Stimulated activated CD4-positive, alpha-beta T cell treated with anti-CD3 and anti-CD28 coated beads, Interleukin-2, amount 100 ng/mL, for 4 hours (primary cell): ENCODE results near the gene PHF21B.
"Not testable (repeated sequence)": the region's sequence is repeated elsewhere in the genome, so short reads cannot be mapped to it uniquely, and the experiment has no call there.

ENCODE experiments used
- DNase-seq: peaks from one replicate; pipeline ENCODE4 v3.0.0-alpha.2; 2020; ENCODE audit warnings: low read depth

The PHF21B gene

DNA sequence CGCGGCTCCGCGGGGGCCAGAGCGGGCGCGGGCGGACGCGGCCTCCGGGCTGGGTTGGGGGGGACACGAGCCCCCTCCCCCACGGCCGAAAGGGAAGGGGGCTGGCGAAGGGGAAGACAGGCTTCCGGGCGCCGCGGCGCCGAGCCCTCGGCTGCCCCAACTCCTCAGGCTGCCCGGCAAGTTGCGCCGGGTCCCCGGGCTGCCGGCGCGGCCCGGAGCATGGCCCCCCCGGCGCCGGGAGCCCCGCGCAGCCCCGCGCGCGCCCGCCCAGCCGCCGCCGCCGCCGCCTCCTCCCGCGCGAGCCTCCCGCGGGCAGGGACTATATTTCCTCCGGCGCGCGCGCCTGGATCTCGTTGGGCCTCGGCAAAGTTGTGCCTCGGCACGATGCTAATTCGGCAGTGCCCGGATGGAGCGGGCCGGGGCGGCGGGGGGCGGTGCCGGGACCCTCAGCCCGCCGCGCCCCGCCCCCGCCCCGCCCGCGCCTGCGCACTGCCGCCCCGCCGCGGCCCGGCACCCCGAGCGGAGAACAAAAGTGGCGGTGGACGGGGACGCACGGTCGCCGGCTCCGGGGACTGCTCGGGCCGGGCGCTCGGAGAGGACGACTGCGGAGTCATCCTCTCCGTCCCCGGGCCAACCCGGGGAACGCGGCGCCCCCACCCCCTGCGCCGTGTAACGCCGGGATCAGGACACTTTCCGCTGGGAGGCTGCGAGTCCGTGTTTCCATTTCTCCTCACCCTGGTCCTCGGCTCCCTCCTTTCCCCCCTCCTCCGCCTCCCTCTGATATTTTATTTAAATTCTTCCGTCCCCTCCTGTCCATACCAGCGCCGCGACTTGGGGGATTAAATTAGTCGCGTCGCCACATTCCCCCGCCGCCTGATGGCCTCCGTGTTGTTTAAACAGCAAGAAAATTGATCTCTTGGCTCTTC is at the start of gene PHF21B:
Gene PHF21B (minus strand): TSS at position 400 of the 926 bp plus-strand sequence. CDS start 456 bp downstream, outside the sequence.
- DNase-seq, result no peak

DNA sequence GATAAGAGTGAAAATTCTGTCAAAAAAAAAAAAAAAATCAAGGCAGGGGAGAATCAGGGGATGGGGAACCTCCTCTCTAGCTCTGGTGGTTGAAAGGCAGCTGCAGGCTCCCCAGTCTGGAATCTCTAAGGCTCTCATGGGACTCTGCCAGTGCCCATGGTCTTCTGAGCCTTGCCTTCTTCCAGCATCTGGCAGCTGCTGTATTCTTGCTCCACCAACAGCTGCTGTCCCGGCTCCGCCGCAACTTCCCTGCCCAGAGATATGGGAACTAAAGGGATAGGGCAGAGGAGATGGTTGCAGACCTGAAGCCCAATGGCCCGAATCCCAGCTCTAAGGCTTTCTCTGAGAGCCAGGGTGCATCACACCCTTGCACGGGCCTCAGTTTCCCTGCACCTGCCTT is 49.5 kb upstream of the PHF21B start:
- DNase-seq, result no peak

DNA sequence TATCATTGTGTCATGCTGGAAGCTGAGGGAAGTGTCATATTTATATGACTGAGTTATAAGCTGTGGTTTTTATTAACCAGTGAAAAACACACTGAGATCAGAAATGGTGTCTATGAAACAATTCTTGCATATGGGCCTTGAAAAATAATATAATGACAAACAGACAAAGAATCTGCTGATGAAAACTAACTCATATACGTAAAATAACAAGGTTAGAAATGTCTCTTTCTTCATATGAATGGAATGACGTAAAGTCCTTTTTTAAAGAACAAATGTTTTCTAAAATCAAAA is 48.8 kb upstream of the PHF21B start:
- DNase-seq, result no peak

DNA sequence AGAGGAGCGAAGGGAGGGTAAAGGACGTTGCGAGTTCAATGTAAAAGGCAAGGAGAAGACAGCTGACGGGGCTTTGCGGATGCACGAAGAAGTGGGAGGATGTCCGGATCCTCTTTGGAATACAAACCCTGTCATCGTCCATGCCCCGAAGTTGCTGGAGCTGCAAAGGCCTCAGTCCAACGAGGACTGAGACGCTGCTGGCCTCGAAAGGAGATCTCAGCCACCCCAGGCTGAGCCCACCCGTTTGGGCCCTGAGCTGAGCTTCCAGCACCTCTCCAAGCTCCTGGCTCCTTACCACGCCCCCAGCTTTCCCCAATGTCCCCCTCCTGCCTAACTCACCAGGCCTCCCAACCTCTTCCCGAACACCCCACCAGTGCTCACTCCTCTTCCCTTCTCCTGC is 46.1 kb upstream of the PHF21B start:
- no peak for DNase-seq

DNA sequence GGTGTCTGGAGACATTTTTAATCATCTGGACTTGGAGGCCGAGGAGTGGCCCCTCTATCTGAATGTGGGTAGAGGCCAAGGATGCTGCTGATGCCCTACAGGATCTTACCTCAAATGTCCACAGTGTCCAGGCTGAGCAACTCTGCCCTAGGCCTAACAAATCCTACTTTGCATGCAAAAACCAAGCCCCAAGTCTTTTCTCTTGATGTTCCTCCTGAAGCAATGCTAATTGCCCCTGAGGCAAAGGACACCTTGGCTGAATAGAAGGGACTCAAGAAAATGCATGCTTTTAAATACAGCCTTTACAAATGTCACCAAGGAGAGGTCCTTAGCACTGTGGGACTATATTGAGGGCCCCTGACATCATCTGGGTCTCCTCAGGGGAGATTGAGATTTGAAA is 43.8 kb upstream of the PHF21B start:
- DNase-seq, result no peak

DNA sequence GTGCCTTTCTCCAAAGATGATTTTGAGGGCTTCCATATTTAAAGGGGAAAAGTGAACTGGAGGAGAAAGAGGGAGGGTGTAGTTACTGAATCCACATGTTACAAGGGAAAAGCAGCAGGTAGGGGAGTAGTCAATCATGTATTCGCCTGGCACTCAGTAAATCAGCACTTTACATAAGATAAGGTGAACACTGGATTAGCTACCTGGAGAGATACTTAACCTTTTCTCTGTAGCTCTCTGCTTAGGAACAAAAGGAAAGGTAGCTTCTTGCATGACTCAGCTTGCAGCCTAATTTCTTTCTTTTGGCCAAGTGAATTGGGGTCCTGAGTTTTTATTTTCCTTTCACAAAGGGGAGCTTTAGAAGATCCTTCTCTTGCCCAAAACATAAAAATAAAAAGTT is 43.3 kb upstream of the PHF21B start:
- no peak for DNase-seq

DNA sequence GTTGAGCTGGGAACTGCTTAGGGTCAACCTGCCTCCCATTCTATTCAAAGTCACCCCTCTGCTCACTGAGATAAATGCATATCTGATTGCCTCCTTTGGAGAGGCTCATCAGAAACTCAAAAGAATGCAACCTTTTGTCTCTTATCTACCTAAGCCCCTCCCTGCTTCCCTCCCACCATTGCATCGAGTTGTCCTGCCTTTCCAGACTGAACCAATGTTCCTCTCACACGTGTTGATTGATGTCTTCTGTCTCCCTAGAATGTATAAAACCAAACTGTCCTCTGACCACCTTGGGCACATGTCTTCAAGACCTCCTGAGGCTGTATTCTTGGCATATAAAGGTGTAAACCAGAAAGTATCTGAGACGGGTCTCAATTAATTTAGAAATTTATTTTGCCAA is 42.9 kb upstream of the PHF21B start:
- DNase-seq, result not testable (repeated sequence)

DNA sequence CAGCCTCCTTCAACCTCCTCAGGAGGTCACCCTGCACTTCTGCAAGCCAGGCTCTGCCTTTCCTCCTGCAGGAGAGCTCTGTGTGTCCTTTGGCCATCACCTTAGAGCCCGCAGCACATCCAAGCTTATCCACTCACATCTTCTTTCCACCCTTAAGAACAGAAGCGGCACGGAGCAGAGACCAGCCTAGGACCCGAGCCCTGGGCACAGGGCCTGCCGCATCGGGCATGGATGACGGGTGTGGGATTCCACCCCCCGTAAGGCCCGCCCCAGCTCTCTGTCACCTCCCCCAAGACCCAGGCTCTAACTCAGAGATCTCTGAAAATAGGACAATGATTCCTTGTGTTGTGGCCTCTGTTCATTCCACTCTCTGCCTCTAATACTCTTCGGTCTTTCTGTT is 42.1 kb upstream of the PHF21B start:
- DNase-seq, result no peak

DNA sequence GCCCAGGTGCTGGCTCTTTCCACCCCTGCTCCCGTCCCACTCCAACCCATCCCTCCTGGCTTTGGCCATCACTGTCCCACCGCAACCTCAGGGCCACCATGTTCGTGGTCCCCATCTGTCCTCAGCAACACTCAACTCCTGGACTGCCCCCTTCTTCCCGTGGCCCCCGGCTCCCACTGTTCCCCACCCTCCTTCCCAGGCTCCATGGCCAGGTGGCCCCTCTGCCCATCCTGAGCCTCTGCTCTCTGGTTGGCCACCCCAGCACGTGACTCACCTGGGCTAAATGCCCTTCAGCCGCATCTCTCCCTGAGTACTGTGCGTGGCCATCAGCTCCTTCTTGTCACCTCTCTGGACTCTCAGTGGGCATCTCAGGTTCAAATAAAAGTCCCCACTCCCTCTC is 41.6 kb upstream of the PHF21B start:
- DNase-seq, result no peak

DNA sequence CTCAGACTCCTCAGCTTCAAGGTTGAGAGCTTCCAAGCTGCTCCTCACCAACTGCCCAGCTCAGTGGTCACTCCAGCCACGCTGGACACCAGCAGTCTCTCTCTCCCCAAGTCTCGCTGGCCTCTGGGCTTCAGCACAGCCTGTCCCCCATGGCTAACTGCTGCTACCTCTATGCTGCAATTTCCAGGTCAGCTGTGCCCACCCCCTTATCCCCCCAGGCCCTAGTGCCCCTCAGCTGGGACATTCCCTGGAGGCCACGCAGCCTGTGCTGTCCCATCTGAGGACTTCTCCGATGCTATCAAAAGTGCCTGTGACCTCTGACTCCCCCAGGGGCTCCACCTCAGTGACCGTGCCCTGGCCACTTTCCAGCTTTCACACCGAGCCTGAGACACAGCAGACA is 37.5 kb upstream of the PHF21B start:
- no peak for DNase-seq

DNA sequence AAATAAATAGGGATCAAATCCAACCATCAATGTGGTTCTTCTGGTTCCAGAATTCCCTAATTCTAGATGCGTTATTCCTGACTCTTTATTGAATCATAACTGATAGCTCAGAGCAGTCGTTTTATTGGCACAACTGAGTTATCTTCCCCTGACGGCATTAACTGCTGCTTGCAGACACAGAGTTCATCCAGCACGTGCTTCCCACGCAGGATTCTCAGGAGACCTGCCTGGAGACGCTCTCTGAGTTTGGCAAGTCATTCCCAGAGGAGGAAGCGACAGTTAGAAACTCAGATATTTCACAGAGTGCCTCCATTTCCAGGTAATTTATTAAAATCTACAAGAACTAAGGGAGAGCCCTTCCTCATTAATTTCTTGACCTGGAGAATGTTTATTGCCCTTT is 35.4 kb upstream of the PHF21B start:
- no peak for DNase-seq

DNA sequence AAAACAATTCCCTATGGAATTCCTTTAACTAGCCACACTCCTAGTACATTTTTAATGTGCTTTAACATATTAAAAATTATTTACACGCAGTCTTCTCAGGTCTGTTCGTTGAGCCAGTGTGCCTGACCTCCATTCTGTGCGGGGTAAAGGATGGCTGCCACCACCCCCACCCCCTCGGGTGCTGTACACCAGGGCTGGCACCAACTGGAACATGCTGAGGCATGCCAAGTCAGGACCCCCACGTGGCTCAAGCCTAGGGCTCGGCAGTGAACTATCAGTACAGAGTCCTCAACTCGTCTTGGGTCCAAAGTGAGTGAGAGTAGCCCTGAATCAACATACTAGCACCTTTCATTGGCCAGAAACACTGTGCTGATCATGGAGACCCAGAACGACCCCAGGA is 32.5 kb upstream of the PHF21B start:
- DNase-seq, result no peak

DNA sequence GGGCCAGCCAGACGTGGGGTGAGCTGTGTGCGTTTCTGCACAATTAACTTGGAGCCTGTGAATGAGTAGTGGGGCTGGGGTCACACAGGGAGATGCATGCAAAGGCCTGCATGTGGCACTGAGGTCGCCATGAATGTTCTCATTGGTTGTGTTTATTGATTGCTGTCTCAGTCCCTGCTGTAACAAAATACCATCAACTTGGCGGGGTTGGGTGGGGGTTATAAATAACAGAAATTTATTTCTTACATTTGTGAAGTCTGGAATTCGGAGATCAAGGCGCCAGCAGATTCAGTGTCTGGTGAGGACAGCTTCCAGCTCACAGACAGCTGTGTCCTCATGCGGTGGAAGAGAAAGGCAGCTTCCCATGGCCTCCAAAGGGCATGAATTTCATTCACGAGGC is 29.3 kb upstream of the PHF21B start:
- no peak for DNase-seq

DNA sequence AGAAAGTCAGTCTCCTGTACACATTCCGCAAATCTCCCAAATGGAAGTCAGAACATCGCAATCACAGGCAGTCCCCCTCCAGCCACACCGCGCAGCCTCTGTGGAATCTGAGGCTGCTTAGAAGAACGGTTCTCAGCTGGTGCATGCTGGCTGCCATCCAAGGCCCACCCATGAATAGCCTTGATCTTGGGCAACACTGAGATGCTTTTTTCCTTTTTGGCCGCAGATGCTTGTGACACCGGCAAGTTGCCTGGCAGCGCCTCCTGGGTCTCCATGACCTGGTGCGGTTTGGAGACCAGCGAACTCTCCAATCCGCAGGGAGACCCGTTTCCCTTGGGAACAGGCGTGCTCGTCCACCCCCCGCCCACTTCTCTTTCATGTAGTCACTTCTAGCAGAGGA is 26.3 kb upstream of the PHF21B start:
- DNase-seq, result no peak

DNA sequence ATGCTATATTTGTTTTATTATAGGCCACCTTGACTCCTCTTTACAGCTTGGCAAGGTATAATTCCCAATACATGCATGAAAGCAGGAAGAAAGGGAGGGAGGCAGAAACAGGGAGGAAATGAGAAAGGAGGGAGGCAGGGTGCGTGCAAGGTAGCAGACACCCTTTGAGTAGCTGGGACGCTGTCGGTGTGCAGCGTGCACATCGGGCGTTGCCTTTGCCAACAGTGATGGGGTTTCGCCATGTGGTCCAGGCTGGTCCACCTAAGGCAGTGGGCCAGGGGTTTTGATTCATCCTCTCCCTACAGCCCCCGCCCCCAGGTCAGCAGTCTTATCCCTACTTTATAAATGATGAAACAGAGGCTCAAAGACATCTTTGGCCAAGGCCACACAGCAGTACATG is 25.0 kb upstream of the PHF21B start:
- no peak for DNase-seq

DNA sequence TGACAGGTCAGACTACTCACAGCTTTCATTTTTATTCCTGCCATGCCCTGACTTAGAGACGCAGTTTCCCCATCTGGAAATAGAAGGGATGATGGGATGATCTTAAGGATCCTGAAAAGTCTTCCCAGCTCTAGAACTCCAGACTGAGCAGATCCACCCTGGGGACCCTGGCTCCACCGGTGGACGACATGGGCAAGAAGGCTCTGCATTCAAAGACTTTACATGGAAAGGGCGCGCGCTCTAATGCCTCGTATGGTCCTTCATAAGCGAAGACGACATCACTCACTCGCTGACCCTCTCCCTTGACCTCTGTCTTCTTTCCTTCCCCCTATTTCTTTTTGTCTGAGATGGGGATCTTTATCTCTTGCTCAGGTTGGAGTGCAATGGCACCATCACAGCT is 24.4 kb upstream of the PHF21B start:
- no peak for DNase-seq

DNA sequence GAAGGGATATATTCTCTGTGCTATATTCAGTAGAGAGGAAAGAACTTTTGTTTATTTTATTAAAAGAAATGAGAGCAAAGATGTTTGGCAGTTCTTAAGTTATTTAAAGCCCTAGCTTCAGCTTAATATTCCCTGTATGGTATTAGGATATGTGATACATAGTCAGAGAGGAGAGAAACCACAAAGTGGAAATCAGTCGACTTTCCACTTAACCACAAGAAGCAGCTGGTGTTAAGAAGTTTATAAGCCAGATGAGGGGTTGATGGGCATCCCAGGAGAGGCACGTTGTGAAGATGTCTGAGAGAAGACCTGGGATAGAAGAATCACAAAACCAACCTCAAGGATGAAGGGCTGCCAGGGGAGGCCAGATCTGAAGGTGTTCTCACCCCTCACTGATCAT is 23.3 kb upstream of the PHF21B start:
- no peak for DNase-seq

DNA sequence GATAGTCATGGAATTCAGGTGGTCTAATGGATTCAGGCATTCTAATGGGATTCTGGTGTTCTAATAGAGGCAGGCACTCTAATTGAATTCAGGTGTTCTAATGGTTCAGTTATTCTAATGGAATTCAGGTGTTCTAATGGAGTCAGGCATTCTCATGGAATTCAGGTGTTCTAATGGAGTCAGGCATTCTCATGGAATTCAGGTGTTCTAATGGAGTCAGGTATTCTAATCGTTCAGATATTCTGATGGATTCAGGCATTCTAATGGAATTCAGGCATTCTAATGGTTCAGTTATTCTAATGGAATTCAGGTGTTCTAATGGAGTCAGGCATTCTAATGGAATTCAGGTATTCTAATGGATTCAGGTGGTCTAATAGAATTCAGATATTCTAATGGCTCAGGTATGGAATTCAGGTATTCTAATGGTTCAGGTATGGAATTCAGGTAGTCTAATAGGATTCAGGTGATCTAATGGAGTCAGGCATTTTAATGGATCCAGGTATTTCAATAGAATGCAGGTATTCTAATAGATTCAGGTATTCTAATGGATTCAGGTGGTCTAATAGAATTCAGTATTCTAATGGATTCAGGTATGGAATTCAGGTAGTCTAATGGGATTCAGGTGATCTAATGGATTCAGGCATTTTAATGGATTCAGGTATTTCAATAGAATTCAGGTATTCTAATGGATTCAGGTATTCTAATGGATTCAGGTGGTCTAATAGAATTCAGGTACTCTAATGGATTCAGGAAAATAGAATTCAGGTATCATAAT is 22.0 kb upstream of the PHF21B start:
- no peak for DNase-seq

DNA sequence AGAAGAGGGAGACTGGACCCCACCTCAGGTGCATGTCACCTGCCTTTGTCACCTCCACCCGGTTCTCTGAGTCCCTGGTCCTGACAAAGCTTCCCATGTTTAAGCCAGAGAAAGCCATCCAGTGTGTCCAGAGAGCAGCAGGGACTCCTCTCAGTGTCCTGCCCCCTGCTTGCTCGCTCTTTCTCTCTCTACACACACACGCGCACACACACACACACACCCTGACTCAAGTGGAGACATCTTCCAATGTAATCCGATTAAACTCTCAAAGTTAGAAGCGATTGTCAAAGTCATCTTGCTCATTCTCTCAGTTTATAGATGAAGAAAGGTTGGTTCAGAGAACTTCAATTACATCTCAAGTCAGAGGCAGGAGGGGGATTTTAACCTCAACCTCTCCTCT is 19.7 kb upstream of the PHF21B start:
- no peak for DNase-seq

DNA sequence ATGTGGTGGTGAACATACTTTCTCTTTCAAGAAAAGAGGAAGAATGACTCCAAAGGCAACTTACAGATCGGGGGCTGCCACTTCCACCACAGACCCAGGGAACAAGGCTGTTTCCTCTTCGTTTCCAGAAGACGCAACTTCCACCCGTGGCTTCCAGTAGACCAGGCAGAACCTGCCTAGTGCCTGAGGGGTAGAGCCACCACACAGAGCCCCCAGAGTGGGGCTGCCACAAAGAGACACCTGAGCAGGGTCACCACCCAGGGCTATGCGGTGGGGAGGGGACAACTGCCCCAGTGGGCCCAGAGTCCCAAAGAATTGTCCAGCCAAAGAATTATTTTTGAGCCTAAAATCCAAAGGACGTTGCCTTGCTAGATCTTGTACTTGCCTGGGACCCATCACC is 16.7 kb upstream of the PHF21B start:
- DNase-seq, result no peak

DNA sequence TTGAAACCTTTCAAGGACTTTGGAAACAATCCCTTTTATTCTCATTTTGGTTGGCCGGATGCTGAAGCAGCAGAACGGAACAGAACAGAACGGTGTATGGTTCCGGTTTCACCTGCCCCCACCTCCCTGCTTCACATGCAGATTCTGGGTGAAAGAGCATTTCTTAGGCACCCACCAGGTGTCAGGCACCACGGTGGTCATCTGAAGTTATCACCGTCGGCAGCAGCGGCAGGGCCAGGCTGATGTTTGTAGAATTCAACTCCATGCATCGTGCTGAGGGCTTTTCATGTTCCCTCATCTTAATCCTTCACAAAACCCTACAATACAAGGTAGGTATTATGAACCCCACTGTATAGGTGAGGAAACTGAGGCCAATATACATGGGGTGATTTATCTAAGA is 13.6 kb upstream of the PHF21B start:
- DNase-seq, result no peak

DNA sequence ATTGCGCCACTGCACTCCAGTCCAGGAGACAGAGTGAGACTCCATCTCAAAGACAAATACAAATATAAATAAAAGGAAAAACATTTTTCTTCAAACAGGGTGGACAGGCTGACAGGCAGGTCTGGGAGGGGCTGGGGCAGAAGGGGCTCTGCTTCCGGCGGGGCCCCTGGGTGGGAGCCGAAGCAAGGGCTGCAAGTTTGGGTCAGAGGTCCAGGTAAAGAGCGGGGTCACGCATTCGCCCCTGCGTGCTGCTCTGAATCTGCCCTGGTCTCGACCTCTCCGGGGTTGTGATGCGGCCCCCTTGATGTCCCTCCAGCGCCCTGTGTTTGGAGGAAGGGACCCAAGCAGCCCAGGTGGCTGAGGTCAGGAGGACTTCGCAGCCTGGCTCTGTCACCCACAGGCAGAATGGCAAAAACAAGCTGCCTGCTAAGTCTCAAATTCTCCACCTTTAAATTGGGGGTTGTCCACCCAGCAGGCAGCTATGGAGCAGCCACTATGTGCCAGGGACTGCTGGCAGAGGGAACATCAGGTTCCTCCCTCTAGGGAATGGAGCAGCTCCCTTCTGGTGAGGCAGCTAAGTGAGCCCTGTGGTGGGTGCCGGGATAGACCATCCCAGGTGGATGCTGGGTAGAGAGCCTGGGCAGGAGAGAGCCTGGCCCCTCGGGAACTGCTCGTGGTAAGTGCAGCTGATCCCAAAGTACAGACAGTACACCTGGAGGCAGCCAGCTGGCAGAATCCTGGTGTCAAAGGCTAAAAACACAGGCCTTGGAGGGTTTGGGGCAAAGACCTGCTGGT is 10.3 kb upstream of the PHF21B start:
- no peak for DNase-seq

DNA sequence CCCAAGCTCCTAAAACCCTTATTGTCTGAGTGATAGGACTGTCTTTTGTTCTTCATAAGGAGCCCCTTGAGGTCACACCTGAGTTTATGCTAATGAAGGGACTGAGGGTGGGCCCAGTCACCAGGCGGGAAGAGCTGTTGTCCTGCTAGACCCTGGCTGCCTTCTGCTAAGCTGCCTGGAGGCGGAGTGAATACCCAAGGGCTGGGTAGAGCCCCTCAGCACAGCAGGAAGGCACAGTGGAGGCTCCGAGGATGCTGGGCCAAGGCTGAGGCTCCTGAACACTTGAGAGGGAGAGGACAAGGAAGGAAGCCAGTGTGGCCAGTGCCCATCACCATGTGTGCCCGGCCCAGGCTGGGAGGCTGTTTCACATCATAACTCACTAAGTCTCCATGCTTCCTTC is 4.8 kb upstream of the PHF21B start:
- no peak for DNase-seq
